Nucleus accumbens (tissue), 56 donors: ENCODE measurements around the gene SNX13.
"Not testable (repeated sequence)": the region's sequence is repeated elsewhere in the genome, so short reads cannot be mapped to it uniquely, and the experiment has no call there.

Experiments used
- DNase-seq, 56 donors: peaks; one replicate each; lab custom pipeline; 2025; lab: John Stamatoyannopoulos, UW

SNX13 gene

DNA sequence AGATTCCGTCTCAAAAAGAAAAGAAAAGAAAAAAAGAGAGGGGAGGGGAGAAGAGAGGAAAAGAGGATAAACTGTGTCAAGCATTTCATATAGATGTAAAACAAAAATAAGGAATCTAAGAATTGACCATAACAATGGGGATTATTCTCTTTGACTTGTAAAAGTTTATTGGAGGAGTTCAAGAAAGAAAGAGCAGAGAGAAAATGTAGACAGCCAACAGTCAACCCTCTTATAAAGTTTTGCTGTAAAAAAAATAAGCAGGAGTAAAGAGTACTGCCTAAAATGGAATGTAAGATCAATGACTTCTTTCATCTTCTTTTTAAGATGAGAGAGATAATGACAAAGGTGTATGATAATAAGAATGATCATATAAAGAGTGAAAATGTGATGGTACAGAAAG is 87.9 kb downstream of the SNX13 start:
- DNase-seq = no peak

DNA sequence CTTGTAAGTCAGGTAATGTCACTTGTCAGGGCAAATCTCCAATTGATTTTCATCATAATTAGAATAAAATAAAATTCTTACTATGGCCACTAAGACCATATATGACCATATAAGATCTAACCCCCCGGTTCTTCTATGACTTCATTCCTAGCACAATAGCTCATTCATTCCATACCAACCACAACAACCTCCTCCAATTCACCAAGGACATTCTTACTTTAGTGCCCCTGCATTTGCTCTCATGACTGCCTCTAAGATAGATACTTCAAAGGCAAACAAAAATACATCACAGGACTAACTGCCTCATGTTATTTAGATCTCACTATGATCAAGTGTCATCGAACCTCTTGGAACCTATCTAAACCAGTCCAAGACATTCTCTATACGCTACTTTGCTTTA is 90.8 kb downstream of the SNX13 start:
- no peak for DNase-seq

DNA sequence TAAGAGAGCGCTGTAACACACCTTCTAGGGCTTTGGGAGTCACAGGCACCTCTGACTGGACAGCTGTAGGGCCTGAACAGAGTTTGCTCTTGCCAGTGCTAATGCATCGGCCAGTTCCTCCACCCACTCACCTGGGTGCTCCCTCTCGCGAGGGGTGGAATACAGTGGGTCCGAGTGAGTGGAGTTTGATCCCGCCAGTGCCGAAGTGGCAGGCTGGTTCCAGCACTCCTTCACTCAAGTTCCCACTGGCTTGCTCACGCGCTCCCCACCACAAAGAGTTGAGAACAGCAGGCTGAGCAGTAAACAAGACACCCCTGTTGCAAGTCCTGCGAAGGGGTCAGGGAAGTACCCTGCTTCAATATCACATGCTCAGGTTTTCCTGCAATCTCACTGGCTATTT is 91.8 kb downstream of the SNX13 start:
- no peak for DNase-seq

- no peak for DNase-seq
Measured at GRCh38 chr7:17846935-17847334, 93.4 kb downstream of the SNX13 start.

DNA sequence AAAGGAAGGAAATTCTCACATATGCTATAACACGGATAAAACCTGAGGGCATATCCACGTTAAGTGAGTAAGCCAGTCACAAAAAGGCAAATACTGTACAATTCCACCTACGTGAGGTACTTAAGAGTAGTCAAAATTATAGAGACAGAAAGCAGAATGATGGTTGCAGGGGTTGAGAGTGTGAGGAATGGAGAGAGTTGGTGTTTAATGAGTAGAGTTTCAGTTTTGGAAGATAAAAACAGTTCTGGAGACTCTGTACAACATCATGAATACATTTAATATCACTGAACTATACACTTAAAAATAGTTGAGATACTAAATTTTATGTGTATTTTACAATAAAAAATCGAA is 95.1 kb downstream of the SNX13 start:
- no peak for DNase-seq

GRCh38 chr7:17844514-17845196 is 95.6 kb downstream of the SNX13 start:
- no peak for DNase-seq

DNA sequence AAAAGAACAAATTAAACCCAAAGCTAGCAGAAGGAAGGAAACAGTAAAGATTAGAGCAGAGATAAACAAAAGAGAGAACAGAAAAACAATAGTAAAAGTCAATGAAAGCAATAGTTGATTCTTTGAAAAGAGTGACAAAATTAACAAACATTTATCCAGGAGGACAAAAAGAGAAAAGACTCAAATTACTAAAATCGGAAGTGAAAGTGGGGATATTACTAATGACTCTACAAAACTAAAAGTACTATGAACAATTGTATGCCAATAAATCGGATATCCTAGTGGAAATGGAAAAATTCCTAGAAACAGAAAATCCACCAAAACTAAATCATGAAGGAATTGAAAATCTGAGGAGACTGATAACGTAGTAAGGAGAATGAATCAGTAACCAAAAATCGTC is 96.3 kb downstream of the SNX13 start:
- no peak for DNase-seq

GRCh38 chr7:17843041-17843440 is 97.3 kb downstream of the SNX13 start:
- no peak for DNase-seq

- DNase-seq = no peak
Measured at GRCh38 chr7:17832820-17833355, 107.4 kb downstream of the SNX13 start.

DNA sequence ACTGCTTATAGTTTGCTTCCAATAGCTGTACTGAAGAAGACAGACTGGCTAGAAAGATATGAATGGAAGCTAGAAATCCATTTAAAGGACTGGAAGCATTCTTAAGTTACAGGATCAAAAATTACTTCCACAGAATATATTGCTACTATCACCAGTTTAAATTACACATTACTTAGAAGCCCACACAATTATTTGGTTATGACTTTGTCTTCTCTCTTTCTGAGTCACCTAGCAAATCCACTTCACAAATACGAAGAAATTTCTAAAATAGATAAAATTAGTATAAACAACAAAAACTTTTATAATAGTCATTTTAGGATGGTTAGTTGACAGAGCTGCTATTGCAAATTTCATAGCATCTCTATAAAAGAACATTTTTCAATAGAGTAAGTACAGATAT is 108.1 kb downstream of the SNX13 start:
- DNase-seq = no peak

GRCh38 chr7:17830206-17830605 is 110.1 kb downstream of the SNX13 start:
- no peak for DNase-seq

GRCh38 chr7:17829001-17829400 is 111.3 kb downstream of the SNX13 start:
- no peak for DNase-seq

- no peak for DNase-seq
Measured at GRCh38 chr7:17822547-17823173, 117.6 kb downstream of the SNX13 start.

- DNase-seq = no peak
Measured at GRCh38 chr7:17816903-17817302, 123.4 kb downstream of the SNX13 start.

DNA sequence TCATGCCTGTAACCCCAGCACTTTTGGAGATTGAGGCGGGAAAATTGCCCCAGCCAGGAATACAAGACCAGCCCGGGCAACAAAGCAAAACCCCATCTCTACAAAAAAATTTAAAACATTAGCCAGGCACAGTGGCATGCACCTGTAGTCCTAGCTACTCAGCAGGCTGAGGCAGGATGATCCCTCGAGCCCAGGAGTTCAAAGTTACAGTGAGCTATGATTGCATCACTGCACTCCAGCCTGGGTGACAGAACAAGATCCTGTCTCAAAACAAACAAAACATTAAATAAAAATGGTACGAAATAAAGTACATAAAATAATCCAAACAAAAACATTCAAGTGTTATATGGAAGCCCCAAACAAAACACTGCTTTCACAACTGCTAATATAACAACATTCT is 125.0 kb downstream of the SNX13 start:
- DNase-seq = no peak

DNA sequence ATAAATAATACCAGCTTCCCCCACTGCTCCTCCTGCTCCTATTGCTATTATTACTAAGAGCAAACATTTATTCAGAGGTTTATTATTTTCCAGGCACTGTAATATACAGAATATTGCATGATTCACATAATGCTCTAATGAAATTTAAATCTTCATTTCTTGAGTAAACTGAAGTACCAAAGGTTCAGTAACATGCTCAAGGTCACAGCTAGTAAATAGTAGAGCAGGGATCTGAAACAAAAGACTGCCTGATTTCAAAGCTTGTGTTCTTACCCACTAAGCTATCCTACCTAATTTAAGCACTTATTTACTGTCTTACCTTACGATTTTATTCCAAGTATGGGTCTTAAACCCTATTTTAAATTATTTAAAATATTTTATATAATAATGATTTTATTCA is 126.2 kb downstream of the SNX13 start:
- no peak for DNase-seq

GRCh38 chr7:17809215-17809614 is 131.1 kb downstream of the SNX13 start:
- not testable (repeated sequence) for DNase-seq

GRCh38 chr7:17807242-17807641 is 133.1 kb downstream of the SNX13 start:
- no peak for DNase-seq

DNA sequence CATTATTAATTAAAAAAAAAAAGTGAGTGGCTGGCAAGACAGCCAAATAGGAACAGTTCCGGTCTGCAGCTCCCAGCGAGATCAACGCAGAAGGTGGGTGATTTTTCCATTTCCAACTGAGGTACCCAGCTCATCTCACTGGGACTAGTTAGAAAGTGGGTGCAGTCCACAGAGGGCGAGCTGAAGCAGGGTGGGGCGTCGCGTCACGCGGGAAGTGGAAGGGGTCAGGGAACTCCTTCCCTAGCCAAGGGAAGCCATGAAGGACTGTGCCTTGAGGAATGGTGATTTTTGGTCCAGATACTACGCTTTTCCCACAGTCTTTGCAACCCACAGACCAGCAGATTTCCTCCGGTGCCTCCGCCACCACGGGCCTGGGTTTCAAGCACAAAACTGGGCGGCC is 133.7 kb downstream of the SNX13 start:
- no peak for DNase-seq

DNA sequence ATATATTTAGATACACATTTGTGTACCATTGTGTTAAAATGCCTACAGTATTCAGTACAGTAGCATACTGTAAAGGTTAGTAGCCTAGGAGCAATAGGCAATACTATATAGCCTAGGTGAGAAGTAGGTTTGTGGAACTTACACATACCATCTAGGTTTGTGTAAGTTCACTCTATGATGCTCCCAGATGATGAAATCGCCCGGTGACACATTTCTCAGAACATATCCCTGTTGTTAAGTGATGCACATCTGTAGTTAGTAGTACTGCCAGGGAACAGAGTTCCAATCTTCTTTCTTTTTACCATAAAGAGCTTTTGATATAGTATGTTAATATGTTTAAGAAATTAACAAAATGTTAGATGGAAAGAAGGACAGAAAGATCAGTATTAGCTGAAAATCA is 138.2 kb downstream of the SNX13 start:
- no peak for DNase-seq

- DNase-seq = no peak
Measured at GRCh38 chr7:17792075-17792936, 148.0 kb downstream of the SNX13 start.

DNA sequence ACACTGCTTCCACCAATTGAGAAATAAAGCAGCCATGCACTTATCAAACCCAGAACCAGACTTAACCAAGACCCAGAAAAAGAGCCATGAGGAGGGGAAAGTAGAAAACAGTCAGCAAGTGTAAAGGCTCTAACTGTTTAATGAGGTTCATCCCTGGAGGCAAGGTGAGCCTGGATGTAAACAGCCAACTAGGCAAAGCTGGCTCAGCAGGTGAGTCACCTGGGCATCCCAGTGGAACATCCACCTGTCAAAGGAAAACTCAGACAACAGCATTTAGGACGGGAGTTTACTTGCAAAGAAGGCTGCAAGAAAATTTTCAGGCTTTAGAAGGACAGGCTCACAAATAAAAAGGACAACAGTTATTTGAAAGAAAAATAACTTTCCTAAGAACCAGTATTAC is 153.0 kb downstream of the SNX13 start:
- no peak for DNase-seq
